GM18867 (cell line): ENCODE results near the gene CACNA2D3.
"Not testable (repeated sequence)": the region's sequence is repeated elsewhere in the genome, so short reads cannot be mapped to it uniquely, and the experiment has no call there.

Experiments
- ATAC-seq: cut with Tn5 transposase; IDR thresholded peaks from one replicate; pipeline ENCODE4 v1.9.1; 2021; ENCODE audit warnings: mild to moderate bottlenecking, moderate library complexity; ENCODE audit not compliant: unreplicated experiment

The CACNA2D3 gene

GRCh38 chr3:54608041-54608440 is 485.7 kb downstream of the CACNA2D3 start:
- ATAC-seq: no peak

- no peak for ATAC-seq
Observed at GRCh38 chr3:54619053-54619452, 496.7 kb downstream of the CACNA2D3 start.

DNA sequence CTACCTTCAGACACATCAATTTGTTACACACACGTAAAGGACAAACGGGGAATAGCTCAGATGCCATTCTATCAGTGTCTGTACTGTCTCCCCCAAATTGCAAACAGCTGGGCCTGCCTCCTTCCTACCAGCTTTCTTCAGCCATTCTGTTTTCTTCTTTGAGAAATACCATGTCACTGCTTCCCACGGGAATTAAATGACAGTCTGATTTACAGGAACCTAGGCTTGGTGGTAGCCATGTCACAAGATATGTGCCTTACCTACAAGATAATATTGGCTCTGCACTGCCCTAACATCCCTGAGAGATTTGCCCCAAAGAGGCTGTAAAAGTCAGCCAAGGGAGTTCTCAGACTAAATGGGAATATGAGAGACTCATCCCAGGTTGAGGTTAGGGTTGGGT is 497.2 kb downstream of the CACNA2D3 start:
- ATAC-seq: no peak

- no peak for ATAC-seq
Observed at GRCh38 chr3:54621184-54621583, 498.8 kb downstream of the CACNA2D3 start.

- no peak for ATAC-seq
Observed at GRCh38 chr3:54622678-54623077, 500.3 kb downstream of the CACNA2D3 start.

- no peak for ATAC-seq
Observed at GRCh38 chr3:54625805-54626787, 503.7 kb downstream of the CACNA2D3 start.

DNA sequence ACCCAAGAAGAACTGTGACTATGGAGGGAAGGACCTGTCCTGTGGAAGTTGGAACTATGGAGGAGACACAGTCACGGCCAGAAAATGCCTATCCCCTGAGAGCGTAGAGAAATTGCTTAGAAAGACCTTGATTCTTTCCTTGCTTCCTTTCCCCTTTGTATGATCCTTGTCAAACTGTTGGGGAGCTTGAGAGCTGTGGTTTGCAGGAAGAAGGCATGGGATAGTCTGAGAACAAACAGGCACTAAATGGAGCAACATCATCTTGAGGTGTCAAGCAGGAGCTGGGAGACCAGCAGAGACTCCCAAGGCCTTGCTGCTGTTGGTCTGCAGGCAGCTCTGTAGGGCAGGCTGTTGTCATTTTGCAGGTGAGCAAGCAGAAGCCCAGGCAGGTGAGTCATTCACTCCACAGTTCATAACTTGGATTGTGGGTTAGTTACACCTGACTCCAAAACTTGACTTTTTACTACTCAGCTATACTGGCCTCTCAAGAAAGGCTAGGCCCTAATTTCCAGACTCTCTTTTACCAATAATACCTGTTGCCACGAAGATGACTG is 506.6 kb downstream of the CACNA2D3 start:
- ATAC-seq: no peak

GRCh38 chr3:54630101-54630623 is 507.8 kb downstream of the CACNA2D3 start:
- no peak for ATAC-seq

DNA sequence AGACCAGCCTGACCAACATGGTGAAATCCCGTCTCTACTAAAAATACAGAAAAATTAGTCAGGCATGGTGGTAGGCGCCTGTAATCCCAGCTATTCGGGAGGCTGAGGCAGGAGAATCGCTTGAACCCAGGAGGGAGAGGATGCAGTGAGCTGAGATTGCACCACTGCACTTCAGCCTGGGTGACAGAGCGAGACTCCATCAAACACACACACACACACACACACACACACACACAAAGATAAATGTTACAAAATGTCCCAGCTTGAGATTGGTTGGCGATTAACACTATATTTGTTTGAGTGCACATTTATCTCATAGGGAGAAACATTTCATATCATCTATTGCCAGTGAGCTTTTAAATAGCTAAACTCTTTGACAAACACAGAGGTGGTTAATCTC is 508.6 kb downstream of the CACNA2D3 start:
- ATAC-seq: not testable (repeated sequence)

- ATAC-seq: no peak
Observed at GRCh38 chr3:54631516-54632325, 509.4 kb downstream of the CACNA2D3 start.

- ATAC-seq: no peak
Observed at GRCh38 chr3:54632326-54632665, 509.9 kb downstream of the CACNA2D3 start.

DNA sequence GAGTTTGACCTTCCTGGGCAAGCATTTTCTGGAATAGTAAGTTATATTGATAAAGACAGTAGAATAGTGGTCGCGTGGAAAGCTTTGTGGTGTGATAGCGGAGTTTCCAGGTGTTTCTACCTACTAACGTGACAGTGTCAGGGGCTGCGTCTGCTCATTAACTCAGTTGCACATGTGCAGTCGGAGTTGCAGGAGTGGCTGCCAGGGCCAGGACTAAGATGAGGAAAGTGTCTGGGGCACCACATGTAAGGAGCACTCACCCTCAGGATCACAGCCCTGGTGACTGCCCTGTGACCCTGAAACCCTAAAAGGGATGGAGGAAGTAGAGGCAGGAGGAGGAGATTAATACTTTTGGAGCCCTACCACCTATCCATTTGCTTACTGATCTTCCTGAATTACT is 510.5 kb downstream of the CACNA2D3 start:
- no peak for ATAC-seq

GRCh38 chr3:54633444-54634121 is 511.2 kb downstream of the CACNA2D3 start:
- no peak for ATAC-seq

DNA sequence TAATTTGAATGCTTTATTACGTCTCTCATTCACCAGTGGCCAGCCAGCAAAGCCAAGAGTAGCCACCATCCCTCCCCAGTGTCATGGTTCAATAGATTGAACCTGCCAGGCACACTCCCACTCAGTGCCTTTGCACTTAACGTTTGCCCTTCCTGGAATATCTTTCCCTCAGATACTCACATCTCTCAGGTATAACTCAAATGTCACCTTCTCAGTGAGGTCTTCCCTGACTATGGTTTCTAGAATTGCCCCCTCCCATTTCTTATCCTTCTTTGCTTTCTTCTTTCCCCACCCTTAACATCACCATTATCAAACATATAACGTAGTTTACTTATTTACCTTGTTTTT is 511.7 kb downstream of the CACNA2D3 start:
- ATAC-seq: no peak

- ATAC-seq: not testable (repeated sequence)
Observed at GRCh38 chr3:54639790-54640372, 517.5 kb downstream of the CACNA2D3 start.

GRCh38 chr3:54641226-54642014 is 519.1 kb downstream of the CACNA2D3 start:
- ATAC-seq: no peak

GRCh38 chr3:54642147-54642546 is 519.8 kb downstream of the CACNA2D3 start:
- no peak for ATAC-seq

GRCh38 chr3:54647721-54648120 is 525.4 kb downstream of the CACNA2D3 start:
- ATAC-seq: no peak

- no peak for ATAC-seq
Observed at GRCh38 chr3:54649551-54649950, 527.2 kb downstream of the CACNA2D3 start.
